Mucosa of descending colon (tissue), 3 donors: ENCODE results near the gene ANK3. TPM values are rescaled to one million over a fixed set of nuclear protein-coding genes. Genes with fewer than 3 reads are reported as not detected.

Experiments
- ATAC-seq: fragments of 200-7000 bp; cut with Tn5 transposase; one replicate; pipeline ENCODE4 v1.9.1; 2020; ENCODE audit warnings: mild to moderate bottlenecking, moderate library complexity
- DNase-seq, 3 donors: peaks; one replicate each; pipeline ENCODE4 v3.0.0-alpha.2; 2020
- H3K36me3 ChIP-seq: fragments of 200-600 bp; one replicate; pipeline ENCODE4 v1.8.0; 2021; ENCODE audit warnings: low read depth, mild to moderate bottlenecking
- H3K4me1 ChIP-seq: fragments of 200-600 bp; one replicate; pipeline ENCODE4 v1.8.0; 2021; ENCODE audit warnings: low read depth, mild to moderate bottlenecking
- H3K4me3 ChIP-seq: fragments of 200-600 bp; one replicate; pipeline ENCODE4 v1.8.0; 2021; ENCODE audit warnings: mild to moderate bottlenecking
- H3K9me3 ChIP-seq: fragments of 200-600 bp; one replicate; pipeline ENCODE4 v1.8.0; 2021; ENCODE audit warnings: mild to moderate bottlenecking
- intact Hi-C, 2 donors: fragments of 100-400 bp; cut with DNase I in 1 of 2; cut with micrococcal nuclease in 1 of 2; formaldehyde crosslinking; loops; one replicate each; pipeline versions ENCODE4 v1.11.0 to v1.11.1; 2022; cut with DNase I, micrococcal nuclease
- total RNA-seq, 3 donors: library from RNA; stranded (reverse); fragmentation: NEBNext Ultra II Directional in 2 of 3; extraction: Animal tissue kit (Norgen Biotek cat#: 25700) in 2 of 3; gene quantifications; one replicate each; pipeline versions ENCODE4 v1.2.1 to v1.2.4, GENCODE V29; 2021 to 2023
- TF ChIP-seq, protein P1 (sequence below): fragments of 200-600 bp; IDR thresholded peaks from one replicate; pipeline ENCODE4 v1.8.0; 2022; ENCODE audit warnings: antibody characterized with exemption, mild to moderate bottlenecking
- donor health status: DM: no; HTN: no; CAD: no; lungs with moderate emphysema.
- donor health status: DM: no; HTN: no; CAD: no.
- donor health status: DM: no; HTN: yes; CAD: no.

Gene ANK3
- total RNA-seq, 3 donors from 2014 or later, result 67.7 to 145 (median 74.0) TPM

DNA sequence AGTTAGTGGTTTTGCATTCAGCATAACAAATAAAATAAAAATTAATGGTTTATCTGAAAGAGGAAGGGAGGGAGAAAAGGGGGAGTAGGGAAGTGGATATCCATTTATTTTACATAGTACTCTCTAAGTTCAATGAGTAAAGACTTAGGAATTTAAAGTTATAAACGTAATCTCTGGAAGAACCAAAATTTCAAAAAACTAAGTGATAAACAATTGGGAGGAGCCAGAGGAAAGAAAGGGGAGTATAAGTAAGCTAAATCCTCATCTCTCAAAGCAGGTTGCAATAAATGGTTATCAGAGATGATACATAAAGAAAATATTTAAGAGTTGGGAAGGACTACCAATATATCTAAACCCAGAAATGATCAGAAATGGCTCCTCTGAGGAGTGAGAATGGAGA, 46.4 kb downstream of the ANK3 start:
- TF ChIP-seq, protein P1, sequence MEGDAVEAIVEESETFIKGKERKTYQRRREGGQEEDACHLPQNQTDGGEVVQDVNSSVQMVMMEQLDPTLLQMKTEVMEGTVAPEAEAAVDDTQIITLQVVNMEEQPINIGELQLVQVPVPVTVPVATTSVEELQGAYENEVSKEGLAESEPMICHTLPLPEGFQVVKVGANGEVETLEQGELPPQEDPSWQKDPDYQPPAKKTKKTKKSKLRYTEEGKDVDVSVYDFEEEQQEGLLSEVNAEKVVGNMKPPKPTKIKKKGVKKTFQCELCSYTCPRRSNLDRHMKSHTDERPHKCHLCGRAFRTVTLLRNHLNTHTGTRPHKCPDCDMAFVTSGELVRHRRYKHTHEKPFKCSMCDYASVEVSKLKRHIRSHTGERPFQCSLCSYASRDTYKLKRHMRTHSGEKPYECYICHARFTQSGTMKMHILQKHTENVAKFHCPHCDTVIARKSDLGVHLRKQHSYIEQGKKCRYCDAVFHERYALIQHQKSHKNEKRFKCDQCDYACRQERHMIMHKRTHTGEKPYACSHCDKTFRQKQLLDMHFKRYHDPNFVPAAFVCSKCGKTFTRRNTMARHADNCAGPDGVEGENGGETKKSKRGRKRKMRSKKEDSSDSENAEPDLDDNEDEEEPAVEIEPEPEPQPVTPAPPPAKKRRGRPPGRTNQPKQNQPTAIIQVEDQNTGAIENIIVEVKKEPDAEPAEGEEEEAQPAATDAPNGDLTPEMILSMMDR, result no peak
- no peaks in the 10 kb centered on the region for H3K9me3 ChIP-seq
- ATAC-seq, result no peak

DNA sequence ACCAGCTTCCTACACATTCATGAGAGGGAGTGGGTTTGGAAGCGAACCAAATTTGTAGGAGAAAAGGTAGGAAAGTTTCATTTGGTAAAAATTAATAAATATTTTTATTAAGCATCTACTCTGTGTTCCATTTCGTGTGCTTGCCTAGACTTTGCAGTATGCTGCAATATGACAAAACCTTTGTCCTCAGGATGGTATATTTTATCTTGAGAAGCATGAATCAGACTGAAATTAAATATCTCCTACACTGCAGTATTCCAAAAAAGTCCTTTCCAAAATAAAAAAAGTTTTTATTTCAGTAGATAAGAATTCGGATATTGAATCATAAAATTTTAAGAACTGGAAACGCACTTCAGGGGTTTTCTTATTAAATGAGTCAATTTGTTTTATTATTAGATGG, 47.7 kb downstream of the ANK3 start:
- ATAC-seq (no peak), DNase-seq (no peak)
- intact Hi-C loops, result no loop called here
- Histone ChIP-seq H3K4me3 (no peak overlapping the region), H3K36me3 (no peaks in the 10 kb centered on the region), H3K4me1 (no peaks in the 10 kb centered on the region), H3K9me3 (no peaks in the 10 kb centered on the region)
- TF ChIP-seq, protein P1, result no peak

More for the DNA sequence above, 46.4 kb downstream of the ANK3 start:
- no peaks in the 10 kb centered on the region for H3K4me1 ChIP-seq
- no peak overlapping the region for H3K4me3 ChIP-seq
- DNase-seq, result no peak
- intact Hi-C loops, result no loop called here
- no peaks in the 10 kb centered on the region for H3K36me3 ChIP-seq

DNA sequence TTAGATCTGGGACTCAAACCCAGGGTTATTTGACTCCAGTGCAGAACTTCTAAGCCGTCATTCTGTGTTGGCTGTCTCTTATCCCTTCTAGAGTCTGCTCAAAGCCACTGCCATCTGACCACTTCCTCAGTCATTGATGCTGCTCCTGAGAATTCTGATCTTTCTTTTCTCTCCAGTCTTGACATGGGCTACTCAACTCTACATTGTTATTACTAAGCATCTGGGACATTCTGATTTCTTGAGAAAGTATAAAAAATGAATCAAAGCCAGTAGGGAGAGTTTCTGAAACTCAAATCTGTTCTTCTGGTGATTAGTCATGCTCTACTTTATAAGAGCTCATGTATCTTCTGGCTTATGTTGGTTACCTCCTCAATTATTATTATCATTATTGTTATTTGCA, 48.7 kb downstream of the ANK3 start:
- Histone ChIP-seq H3K4me1 (no peaks in the 10 kb centered on the region), H3K4me3 (no peak overlapping the region), H3K9me3 (no peaks in the 10 kb centered on the region), H3K36me3 (no peaks in the 10 kb centered on the region)
- DNase-seq (no peak), ATAC-seq (no peak)
- TF ChIP-seq, protein P1, result no peak
- intact Hi-C loops, result no loop called here

DNA sequence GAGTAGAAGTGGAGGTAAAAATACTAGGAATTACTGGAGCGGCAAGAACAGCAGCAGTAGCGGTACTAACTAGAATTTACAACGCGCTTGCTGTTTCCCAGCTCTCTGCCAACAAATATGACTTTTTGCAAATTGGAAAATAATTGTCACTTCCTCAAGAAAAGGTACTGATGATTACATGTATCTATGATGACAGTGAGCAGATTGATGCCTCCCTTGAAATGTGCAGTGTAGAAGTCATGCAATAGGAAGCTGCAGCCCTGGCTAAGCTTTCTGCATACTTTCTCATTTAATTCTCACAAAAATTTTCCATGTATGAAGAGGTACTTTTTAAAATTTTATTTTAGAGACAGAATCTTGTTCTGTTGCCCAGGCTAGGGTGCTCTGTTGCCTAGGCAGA, 49.9 kb downstream of the ANK3 start:
- DNase-seq, result no peak
- Histone ChIP-seq H3K9me3 (no peaks in the 10 kb centered on the region), H3K36me3 (no peaks in the 10 kb centered on the region), H3K4me1 (no peaks in the 10 kb centered on the region), H3K4me3 (no peak overlapping the region)
- intact Hi-C loops, result no loop called here
- TF ChIP-seq, protein P1, result no peak
- no peak for ATAC-seq

DNA sequence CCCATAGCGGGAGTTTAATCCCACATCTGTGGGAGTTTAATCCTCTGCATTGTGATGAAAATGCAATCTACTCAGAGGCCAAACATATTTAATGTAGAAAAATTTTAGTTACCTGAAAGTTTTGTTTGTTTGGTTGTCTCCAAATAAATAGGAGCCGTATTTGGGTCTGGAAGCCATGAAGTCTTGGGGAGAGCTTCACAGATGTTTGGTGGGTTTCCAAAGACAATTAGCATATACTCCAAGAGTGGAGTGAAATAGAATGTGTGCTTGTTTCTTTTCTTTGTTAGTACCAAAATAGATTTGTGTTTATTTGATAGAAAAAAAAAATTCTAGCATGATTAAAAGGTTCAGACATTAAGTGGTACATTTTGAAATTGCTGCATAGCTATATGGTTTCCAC, 50.9 kb downstream of the ANK3 start:
- no peaks in the 10 kb centered on the region for H3K9me3 ChIP-seq
- H3K36me3 ChIP-seq, result no peaks in the 10 kb centered on the region
- TF ChIP-seq, protein P1, result no peak
- ATAC-seq, result no peak
- no peak overlapping the region for H3K4me3 ChIP-seq
- intact Hi-C loops, result no loop called here
- H3K4me1 ChIP-seq, result no peaks in the 10 kb centered on the region
- no peak for DNase-seq

DNA sequence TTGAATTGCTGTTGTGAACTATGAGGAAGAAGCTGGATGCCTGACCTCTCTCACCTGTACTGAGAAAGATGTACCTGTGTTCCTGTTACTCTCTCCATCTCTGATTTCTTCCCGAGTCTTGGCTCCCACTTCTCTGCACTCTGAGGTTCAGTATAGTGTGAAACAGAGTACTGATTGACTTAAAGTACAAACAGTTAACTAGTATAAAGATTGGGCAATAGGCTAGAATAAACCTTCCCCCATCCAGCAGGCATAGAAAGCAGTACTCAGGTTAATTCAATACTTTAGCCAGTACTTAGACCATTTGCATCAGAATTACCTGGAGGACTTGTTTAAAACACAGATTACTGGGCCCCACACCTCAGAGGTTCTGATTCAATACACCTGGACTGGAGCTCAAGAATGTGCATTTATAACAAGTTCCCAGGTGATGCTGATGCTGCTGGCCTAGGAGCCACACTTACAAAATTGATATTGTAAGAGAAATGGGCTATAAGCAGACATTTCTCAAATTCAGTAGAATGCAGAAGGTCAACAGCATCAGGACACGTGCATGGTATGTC, 51.6 kb downstream of the ANK3 start:
- H3K9me3 ChIP-seq, result no peaks in the 10 kb centered on the region
- ATAC-seq (no peak), DNase-seq (no peak)
- no peaks in the 10 kb centered on the region for H3K4me1 ChIP-seq
- intact Hi-C loops, result no loop called here
- no peak overlapping the region for H3K4me3 ChIP-seq
- no peaks in the 10 kb centered on the region for H3K36me3 ChIP-seq
- TF ChIP-seq, protein P1, result no peak
